NB4 (cell line): ENCODE data around the gene BARHL1.

Source experiments
- CTCF ChIP-seq: IDR thresholded peaks from one replicate; pipeline ENCODE4 v1.5.1; 2012; ENCODE audit warnings: low read depth, low read length
- MAX ChIP-seq: IDR thresholded peaks from 2 replicates; pipeline ENCODE4 v1.6.1; 2011; ENCODE audit warnings: low read depth, low read length
- MYC ChIP-seq: IDR thresholded peaks from 2 replicates; pipeline ENCODE4 v1.6.1; 2011; ENCODE audit warnings: low read depth, low read length
- POLR2A ChIP-seq: IDR thresholded peaks from 2 replicates; pipeline ENCODE4 v1.6.1; 2011; ENCODE audit warnings: mild to moderate bottlenecking; ENCODE audit not compliant: insufficient read length; ENCODE audit errors: extremely low read depth

GRCh38 chr9:132588501-132589147, 6.2 kb downstream of the BARHL1 start:
- no peak for TF ChIP-seq CTCF
- TF ChIP-seq MAX, result no peak
- TF ChIP-seq POLR2A, result no peak
- TF ChIP-seq MYC, result no peak
